ENCODE results near the gene RAB8A. TPM values are rescaled to one million over a fixed set of nuclear protein-coding genes. Genes with fewer than 3 reads are reported as not detected.

Gene RAB8A
- total and polyA plus RNA-seq, 2 experiments from 2014 or later, result 53.1 to 59.5 TPM

DNA sequence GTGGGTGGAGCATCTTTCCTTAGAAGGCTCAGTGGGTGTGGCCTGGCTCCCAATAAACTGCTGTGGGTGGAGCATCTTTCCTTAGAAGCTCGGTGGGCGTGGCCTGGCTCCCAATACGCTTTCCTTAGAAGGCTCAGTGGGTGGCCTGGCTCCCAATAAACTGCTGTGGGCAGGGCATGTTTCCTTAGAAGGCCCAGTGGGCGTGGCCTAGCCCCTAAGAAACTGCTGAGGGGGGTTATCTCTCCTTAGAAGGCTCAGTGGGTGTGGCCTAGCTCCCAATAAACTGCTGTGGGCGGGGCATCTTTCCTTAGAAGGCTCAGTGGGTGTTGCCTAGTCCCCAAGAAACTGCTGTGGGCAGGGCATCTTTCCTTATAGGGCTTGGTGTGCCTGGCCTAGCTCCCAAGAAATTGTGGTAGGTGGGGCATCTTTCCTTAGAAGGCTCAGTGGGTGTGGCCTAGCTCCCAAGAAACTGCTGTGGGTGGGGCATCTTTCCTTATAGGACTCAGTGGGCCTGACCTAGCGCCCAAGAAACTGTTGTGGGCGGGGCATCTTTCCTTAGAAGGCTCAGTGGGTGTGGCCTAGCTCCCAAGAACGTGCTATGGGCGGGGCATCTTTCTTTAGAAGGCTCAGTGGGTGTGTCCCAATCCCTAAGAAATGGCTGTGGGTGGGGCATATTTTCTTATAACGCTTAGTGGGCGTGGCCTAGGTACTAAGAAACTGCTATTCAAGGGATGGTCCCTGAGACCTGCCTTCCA is 42.1 kb downstream of the RAB8A start:
- Mint-ChIP-seq H3K4me1 (no peaks in the 10 kb centered on the region), H3K36me3 (ENCODE audit: low read depth) (no peaks in the 10 kb centered on the region; the same call in 2 of the 3 replicates), H3K27ac (no peak overlapping the region), H3K27me3 (ENCODE audit: insufficient read depth, low read depth, poor library complexity) (peaks cover 11% of the 10 kb centered on the region), H3K4me3 (no peak overlapping the region), H3K9me3 (peaks cover 2% of the 10 kb centered on the region; the same call in 1 of the 3 replicates)
- Histone ChIP-seq H4K20me1 (replicated peaks; ENCODE audit: insufficient read depth) (no peaks in the 10 kb centered on the region), H2AFZ (no peak overlapping the region), H3K36me3 (ENCODE audit: insufficient read depth) (no peaks in the 10 kb centered on the region), H3K27me3 (ENCODE audit: insufficient read depth) (no peaks in the 10 kb centered on the region), H3K27ac (ENCODE audit: low read depth) (no peak overlapping the region), H3K79me2 (replicated peaks; ENCODE audit: insufficient read depth) (no peaks in the 10 kb centered on the region), H3F3A (replicated peaks; ENCODE audit: low read depth) (no peaks in the 10 kb centered on the region), H3K4me2 (no peak overlapping the region), H3K4me1 (ENCODE audit: insufficient read depth) (no peaks in the 10 kb centered on the region), H3K9me2 (ENCODE audit: insufficient read depth) (no peaks in the 10 kb centered on the region), H3K4me3 (no peak overlapping the region)
- no peak for ATAC-seq
- DNase-seq (ENCODE audit: low spot score), result peak; percentile 88
- TF ChIP-seq ZNF331 (CRISPR knock-in tag; IDR thresholded peaks at IDR 0.05; ENCODE audit: low read depth) (no peak), STAT1 (IDR thresholded peaks at IDR 0.05; ENCODE audit: unreplicated experiment) (no peak), EZH2 (IDR thresholded peaks at IDR 0.05; ENCODE audit: low read depth, unreplicated experiment) (no peak), JUNB (IDR thresholded peaks at IDR 0.05; ENCODE audit: unreplicated experiment) (no peak), ZNF114 (CRISPR knock-in tag; IDR thresholded peaks at IDR 0.05) (no peak), POLR2AphosphoS5 (IDR thresholded peaks at IDR 0.05; ENCODE audit: low read depth) (no peak), NANOG (IDR thresholded peaks at IDR 0.05; ENCODE audit: borderline replicate concordance) (no peak), CREB1 (CRISPR knock-in tag; IDR thresholded peaks at IDR 0.05; ENCODE audit: low read depth) (no peak), EZH2phosphoT487 (IDR thresholded peaks at IDR 0.05; ENCODE audit: unreplicated experiment) (no peak)
- TF ChIP-seq, protein P1, sequence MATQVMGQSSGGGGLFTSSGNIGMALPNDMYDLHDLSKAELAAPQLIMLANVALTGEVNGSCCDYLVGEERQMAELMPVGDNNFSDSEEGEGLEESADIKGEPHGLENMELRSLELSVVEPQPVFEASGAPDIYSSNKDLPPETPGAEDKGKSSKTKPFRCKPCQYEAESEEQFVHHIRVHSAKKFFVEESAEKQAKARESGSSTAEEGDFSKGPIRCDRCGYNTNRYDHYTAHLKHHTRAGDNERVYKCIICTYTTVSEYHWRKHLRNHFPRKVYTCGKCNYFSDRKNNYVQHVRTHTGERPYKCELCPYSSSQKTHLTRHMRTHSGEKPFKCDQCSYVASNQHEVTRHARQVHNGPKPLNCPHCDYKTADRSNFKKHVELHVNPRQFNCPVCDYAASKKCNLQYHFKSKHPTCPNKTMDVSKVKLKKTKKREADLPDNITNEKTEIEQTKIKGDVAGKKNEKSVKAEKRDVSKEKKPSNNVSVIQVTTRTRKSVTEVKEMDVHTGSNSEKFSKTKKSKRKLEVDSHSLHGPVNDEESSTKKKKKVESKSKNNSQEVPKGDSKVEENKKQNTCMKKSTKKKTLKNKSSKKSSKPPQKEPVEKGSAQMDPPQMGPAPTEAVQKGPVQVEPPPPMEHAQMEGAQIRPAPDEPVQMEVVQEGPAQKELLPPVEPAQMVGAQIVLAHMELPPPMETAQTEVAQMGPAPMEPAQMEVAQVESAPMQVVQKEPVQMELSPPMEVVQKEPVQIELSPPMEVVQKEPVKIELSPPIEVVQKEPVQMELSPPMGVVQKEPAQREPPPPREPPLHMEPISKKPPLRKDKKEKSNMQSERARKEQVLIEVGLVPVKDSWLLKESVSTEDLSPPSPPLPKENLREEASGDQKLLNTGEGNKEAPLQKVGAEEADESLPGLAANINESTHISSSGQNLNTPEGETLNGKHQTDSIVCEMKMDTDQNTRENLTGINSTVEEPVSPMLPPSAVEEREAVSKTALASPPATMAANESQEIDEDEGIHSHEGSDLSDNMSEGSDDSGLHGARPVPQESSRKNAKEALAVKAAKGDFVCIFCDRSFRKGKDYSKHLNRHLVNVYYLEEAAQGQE (IDR thresholded peaks at IDR 0.05; ENCODE audit: unreplicated experiment), result no peak
- TF ChIP-seq, protein P2, sequence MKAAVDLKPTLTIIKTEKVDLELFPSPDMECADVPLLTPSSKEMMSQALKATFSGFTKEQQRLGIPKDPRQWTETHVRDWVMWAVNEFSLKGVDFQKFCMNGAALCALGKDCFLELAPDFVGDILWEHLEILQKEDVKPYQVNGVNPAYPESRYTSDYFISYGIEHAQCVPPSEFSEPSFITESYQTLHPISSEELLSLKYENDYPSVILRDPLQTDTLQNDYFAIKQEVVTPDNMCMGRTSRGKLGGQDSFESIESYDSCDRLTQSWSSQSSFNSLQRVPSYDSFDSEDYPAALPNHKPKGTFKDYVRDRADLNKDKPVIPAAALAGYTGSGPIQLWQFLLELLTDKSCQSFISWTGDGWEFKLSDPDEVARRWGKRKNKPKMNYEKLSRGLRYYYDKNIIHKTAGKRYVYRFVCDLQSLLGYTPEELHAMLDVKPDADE (IDR thresholded peaks at IDR 0.05), result no peak
- TF ChIP-seq, protein P3, sequence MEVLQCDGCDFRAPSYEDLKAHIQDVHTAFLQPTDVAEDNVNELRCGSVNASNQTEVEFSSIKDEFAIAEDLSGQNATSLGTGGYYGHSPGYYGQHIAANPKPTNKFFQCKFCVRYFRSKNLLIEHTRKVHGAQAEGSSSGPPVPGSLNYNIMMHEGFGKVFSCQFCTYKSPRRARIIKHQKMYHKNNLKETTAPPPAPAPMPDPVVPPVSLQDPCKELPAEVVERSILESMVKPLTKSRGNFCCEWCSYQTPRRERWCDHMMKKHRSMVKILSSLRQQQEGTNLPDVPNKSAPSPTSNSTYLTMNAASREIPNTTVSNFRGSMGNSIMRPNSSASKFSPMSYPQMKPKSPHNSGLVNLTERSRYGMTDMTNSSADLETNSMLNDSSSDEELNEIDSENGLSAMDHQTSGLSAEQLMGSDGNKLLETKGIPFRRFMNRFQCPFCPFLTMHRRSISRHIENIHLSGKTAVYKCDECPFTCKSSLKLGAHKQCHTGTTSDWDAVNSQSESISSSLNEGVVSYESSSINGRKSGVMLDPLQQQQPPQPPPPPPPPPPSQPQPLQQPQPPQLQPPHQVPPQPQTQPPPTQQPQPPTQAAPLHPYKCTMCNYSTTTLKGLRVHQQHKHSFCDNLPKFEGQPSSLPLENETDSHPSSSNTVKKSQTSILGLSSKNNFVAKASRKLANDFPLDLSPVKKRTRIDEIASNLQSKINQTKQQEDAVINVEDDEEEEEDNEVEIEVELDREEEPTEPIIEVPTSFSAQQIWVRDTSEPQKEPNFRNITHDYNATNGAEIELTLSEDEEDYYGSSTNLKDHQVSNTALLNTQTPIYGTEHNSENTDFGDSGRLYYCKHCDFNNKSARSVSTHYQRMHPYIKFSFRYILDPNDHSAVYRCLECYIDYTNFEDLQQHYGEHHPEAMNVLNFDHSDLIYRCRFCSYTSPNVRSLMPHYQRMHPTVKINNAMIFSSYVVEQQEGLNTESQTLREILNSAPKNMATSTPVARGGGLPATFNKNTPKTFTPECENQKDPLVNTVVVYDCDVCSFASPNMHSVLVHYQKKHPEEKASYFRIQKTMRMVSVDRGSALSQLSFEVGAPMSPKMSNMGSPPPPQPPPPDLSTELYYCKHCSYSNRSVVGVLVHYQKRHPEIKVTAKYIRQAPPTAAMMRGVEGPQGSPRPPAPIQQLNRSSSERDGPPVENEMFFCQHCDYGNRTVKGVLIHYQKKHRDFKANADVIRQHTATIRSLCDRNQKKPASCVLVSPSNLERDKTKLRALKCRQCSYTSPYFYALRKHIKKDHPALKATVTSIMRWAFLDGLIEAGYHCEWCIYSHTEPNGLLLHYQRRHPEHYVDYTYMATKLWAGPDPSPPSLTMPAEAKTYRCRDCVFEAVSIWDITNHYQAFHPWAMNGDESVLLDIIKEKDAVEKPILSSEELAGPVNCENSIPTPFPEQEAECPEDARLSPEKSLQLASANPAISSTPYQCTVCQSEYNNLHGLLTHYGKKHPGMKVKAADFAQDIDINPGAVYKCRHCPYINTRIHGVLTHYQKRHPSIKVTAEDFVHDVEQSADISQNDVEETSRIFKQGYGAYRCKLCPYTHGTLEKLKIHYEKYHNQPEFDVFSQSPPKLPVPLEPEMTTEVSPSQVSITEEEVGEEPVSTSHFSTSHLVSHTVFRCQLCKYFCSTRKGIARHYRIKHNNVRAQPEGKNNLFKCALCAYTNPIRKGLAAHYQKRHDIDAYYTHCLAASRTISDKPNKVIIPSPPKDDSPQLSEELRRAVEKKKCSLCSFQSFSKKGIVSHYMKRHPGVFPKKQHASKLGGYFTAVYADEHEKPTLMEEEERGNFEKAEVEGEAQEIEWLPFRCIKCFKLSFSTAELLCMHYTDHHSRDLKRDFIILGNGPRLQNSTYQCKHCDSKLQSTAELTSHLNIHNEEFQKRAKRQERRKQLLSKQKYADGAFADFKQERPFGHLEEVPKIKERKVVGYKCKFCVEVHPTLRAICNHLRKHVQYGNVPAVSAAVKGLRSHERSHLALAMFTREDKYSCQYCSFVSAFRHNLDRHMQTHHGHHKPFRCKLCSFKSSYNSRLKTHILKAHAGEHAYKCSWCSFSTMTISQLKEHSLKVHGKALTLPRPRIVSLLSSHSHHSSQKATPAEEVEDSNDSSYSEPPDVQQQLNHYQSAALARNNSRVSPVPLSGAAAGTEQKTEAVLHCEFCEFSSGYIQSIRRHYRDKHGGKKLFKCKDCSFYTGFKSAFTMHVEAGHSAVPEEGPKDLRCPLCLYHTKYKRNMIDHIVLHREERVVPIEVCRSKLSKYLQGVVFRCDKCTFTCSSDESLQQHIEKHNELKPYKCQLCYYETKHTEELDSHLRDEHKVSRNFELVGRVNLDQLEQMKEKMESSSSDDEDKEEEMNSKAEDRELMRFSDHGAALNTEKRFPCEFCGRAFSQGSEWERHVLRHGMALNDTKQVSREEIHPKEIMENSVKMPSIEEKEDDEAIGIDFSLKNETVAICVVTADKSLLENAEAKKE (CRISPR knock-in tag; IDR thresholded peaks at IDR 0.05), result no peak
- TF ChIP-seq, protein P4, sequence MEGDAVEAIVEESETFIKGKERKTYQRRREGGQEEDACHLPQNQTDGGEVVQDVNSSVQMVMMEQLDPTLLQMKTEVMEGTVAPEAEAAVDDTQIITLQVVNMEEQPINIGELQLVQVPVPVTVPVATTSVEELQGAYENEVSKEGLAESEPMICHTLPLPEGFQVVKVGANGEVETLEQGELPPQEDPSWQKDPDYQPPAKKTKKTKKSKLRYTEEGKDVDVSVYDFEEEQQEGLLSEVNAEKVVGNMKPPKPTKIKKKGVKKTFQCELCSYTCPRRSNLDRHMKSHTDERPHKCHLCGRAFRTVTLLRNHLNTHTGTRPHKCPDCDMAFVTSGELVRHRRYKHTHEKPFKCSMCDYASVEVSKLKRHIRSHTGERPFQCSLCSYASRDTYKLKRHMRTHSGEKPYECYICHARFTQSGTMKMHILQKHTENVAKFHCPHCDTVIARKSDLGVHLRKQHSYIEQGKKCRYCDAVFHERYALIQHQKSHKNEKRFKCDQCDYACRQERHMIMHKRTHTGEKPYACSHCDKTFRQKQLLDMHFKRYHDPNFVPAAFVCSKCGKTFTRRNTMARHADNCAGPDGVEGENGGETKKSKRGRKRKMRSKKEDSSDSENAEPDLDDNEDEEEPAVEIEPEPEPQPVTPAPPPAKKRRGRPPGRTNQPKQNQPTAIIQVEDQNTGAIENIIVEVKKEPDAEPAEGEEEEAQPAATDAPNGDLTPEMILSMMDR (conservative IDR thresholded peaks at IDR 0.05; ENCODE audit: low read depth in 2 of 2), result no peak

Data from GM23338 (cell line).